COLO668 (cell line): Measurements from ENCODE around the gene FAF1.
"Not testable (repeated sequence)": the region's sequence is repeated elsewhere in the genome, so short reads cannot be mapped to it uniquely, and the experiment has no call there.

Source experiments
- DNase-seq: peaks from one replicate; lab custom pipeline; 2025; ENCODE audit not compliant: unreplicated experiment; lab: John Stamatoyannopoulos, UW

FAF1 gene

DNA sequence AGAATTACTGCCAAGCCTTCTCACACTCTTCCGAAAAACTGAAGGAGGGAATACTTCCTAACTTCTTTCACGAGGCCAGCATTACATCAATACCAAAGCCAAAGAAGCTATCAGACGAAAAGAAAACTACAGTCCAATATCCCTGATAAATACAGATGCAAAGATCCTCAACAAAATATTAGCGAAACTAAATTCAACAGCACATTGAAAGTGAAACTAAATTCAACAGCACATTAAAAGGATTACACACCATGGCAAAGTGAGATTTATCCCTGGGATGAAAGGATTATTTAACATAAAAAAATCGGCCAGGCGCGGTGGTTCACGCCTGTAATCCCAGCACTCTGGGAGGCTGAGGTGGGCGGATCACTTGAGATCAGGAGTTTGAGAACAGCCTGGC is 176.8 kb downstream of the FAF1 start:
- no peak for DNase-seq

DNA sequence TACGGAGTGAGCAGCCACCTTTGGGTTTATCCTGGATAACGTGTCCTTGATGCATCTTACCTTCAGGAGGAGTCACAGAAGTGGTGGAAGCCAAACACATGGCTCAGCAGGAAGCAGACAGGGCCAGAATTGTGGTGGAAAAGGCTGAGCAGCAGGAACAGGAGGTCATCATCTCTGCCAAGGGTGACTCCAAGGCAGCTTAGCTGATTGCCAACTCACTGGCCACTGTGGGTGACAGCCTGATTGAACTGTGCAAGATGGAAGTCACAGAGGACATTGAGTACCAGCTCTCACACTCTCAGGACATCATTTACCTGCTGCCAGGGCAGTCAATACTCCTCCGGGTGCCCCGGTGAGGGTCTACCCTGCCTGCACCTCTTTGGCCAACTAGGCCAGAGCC is 179.3 kb downstream of the FAF1 start:
- DNase-seq: no peak

DNA sequence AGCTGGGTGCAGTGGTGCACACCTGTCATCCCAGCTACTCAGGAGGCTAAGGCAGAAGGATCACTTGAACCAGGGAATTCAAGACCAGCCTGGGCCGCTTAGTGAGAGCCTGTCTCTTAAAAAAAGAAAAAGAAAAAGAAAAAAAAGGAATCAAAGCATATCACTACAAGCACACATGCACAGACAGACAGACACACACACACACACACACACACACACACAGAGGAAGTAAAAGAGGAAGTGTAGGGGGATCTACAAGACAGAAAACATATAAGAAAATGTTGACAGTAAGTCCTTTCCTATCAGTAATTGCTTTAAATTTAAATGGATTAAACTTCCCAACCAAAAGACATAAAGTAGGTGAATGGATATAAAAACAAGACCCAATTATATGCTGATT is 180.3 kb downstream of the FAF1 start:
- DNase-seq: no peak

DNA sequence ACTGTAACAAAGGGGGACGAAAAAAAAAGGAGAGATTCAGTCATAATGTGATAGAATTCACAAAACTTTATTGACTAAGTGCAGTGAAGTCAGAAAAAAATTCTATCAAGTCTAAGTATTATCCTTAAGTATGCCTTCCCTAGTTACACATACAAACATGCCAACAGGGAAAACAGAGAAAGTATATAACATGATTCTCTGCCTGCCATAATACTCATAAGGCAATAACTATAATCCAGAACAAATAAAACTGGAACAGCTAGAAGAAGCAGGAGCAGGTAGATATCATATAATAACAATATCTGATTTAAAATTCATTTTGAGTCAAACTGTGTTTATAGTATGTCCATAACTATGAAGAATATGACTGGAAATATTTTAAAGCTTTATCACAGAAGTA is 184.3 kb downstream of the FAF1 start:
- no peak for DNase-seq

DNA sequence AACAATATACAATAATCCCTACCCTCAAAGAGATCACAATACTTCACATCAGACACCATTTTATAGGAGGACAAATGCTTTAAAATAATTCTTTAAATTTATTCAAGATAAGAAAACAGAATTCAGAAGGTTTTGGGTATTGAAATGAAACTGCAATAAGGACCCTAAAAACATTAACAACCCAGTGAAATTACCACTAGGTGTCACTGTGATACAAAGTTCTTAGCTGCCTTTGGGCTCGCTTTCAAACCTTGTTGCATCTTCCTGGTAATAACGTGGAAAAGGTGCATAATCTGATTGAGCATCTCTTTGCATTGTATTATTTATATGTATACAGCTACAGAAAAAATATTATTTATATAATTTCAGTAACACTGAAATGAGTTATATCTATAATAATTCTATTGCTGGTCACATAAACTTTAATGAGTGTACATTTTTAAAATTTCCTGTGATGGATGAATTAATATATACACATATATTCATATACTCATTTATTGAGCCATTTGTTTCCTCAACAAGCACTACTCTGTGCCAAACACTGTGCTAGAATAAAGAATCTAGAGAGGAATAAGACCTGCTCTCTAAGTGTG is 185.2 kb downstream of the FAF1 start:
- peak; percentile 47 for DNase-seq

DNA sequence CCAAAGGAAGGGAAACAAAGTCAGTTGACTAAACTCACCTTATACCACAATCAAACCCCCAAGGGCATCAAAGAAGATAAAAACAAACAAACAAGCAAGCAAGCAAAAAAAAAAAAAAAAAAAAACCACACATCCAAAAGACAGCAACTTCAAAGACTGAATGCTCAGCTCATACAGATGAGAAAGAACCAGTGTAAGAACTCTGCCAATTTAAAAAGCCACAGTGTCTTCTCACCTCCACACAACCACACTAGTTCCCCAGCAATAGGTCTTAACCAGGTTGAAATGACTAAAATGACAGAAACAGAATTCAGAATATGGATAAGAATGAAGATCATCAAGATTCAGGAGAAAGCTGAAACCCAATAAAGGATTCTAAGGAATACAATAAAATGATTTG is 193.4 kb downstream of the FAF1 start:
- DNase-seq: no peak

DNA sequence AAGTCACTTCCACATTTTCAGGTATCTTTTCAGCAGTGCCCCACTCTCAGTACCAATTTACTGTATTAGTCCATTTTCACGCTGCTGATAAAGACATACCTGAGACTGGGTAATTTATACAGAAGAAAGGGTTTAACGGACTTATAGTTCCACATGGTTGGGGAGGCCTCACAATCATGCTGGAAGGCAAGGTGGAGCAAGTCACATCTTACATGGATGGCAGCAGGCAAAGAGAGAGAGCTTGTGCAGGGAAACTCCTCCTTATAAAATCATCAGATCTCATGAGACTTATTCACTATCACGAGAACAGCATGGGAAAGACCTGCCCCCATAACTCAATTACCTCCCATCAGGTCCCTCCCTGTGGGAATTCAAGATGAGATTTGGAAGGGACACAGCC is 203.5 kb downstream of the FAF1 start:
- DNase-seq: not testable (repeated sequence)

DNA sequence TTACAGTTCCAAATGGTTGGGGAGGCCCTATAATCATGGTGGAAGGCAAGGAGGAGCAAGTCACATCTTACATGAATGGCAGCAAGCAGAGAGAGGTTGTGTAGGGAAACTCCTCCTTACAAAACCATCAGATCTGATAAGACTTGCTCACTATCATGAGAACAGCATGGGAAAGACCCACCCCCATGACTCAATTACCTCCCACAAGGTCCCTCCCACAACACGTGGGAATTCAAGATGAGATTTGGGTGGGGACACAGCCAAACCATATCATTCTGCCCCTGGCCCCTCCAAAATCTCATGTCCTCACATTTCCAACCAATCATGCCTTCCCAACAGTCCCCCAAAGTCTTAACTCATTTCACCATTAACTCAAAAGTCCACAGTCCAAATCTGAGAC is 205.3 kb downstream of the FAF1 start:
- not testable (repeated sequence) for DNase-seq

DNA sequence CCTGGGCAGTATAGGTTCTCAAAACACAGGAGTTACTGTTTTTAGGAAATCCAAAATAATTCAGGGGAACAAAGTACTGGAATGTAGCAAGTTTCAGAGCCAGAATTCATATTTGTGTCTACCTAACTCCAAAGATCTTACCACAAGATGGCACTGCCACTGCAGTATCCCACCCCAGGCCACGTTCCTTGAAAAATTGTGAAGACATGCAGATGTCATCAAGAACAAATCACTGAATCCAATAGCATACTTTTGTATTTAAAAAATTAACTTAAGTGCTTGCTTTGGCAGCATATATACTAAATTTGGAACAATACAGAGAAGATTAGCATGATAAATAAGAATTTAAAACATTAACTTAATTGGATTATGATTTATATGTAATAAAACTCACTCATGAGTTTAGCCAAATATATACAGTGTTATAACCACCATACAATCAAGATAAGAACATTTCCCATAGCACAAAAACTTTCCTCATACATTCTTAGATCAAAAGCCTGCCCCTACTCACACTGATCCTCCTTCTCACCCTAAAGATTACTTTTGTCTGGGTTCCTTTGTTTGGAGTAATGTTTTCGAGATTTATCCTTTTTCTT is 209.9 kb downstream of the FAF1 start:
- peak; percentile 43 for DNase-seq

DNA sequence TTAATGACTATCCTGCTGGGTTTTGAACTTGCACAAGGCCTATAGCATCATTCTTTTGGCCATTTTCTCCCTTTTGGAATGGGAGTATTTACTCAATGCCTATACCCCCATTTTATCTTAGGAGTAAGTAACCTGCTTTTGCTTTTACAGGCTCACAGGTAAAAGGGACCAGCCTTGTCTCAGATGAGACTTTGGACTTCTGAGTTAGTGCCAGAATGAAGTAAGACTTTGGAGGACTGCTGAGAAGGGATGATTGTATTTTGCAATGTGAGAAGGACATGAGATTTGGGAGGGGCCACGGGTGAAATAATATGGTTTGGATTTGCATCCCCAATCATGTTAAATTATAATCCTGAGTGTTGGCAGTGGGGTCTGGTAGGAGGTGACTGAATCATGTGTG is 212.7 kb downstream of the FAF1 start:
- no peak for DNase-seq

DNA sequence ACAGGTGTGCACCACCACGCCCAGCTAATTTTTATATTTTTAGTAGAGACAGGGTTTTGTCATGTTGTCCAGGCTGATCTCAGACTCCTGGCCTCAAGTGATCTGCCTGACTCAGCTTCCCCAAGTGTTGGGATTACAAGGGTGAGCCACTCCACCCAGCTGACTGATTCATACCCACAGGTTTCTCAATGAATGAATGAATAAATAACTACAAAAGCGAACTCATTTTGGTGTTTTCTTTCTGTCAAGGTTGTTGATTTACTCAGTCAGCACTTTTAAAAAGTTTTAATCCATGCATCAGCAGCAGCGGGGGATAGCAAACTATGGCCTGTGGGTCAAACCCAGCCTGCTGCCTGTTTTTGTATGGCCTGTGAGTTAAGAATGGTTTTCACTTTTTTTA is 217.5 kb downstream of the FAF1 start:
- no peak for DNase-seq

DNA sequence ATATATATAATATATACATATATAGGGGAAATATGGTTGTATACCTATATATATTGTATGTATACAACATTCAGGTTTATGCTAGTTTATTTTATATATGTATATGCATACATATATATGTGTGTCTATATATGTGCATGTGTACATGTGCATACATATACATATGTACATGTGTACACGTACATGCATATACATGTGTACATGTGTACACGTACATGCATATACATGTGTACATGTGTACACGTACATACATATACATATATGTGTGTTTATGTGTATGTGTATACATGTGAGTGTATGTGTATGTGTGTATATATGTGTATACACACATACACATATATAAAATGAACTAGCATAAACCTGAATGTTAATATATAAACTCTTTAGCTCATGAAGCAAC is 220.9 kb downstream of the FAF1 start:
- no peak for DNase-seq

DNA sequence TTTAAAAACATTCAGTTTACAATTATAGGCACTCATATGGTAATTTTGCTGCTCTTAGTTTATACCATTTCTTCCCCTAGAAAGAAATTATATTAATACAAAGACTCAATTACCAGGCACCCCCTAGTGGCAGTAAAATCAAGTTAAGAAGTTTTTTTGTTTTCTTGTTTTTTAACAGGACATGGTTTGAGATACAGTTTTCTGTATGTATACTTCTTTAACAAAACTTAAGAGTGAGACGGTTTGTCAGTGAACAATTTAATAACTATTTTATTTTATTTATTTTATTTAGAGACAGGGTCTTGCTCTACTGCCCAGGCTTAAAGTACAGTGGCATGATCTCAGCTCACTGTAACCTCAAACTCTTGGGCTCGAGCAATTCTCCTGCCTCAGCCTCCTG is 224.6 kb downstream of the FAF1 start:
- no peak for DNase-seq

DNA sequence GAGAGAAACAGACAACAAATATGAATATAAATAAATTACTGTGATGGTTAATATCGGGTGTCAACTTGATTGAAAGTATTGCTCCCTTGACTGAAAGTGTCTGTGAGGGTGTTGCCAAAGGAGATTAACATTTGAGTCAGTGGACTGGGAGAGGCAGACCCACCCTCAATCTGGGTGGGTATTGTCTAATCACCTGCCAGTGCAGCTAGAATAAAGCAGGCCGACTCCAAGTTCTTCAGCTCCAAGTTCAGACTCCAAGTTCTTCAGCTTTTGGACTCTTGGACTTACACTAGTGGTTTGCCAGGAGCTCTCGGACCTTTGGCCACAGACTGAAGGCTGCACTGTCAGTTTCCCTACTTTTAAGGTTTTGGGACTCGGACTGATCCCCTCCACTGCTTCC is 232.5 kb downstream of the FAF1 start:
- not testable (repeated sequence) for DNase-seq

DNA sequence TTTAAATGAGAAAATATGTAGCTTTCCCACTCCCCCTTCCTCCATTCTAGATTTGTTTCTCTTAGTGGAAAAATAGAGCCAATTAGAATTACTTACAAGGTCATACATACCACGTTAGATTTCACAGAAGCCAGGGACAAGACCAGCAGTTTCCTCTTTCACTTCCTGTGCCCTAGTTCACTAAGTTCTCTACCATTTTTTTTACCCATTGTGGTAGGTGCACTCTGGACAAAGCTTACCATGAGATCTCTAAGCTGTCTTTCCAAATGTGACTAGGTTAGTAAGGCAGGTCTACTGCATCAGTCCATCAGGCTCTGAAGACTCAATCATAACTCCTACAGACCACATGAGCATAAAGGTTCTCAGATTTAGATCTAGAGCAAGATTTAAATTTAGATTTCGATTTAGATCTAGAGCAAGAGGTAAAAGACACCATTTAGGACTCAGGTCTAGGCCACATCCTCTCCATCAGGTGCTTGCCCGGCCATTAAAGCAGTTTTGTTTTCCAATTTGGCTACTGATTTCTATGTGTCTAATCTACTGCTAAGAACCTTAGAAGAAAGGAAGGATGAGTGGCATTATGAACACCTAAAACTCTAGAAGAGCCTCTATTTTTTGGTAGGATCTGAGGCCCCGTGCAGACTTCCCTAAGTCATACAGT is 235.3 kb downstream of the FAF1 start:
- no peak for DNase-seq

DNA sequence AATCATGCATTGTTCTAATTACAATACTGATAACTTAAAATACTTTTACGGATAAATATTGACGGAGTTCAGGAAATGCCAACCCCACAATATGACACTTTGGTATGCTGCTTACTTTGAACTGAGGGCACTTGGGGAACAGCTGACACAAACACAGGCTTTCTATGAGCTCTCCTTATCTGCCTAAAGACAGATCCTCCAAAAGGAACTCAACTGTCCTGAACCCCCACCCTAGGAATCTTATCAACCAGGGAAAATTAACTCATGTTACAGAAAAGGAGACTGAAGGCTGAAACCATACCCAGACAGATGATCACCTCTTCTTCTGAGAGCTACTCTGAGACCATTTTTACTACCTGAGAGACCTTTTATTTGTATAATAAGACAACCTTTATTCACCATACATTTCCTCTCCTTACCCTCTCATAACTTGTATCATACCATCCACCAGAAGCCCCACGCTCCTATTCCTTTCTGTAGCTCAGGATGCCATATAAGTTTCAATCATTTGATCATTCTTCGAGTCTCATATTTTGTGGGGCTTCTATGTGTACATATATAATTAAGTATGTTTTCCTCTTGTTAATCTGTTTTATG is 239.5 kb downstream of the FAF1 start:
- no peak for DNase-seq

DNA sequence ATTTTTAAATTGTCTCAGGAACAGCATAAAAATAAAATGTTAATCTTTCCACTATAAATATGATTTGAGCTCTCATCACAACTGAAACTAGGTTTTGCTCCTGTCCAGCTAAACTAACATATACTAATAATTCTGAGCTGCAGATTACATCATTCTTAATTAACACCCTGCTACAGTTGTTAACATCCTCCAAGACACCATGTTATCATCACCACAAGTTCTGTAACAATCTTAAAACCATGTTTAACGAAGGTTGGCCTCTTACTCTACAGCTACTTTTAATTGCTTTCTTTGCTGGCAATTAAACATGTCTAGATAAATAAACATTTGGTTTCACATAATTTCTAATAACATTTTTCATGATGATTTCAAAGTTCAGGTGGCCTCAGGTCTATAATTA is 240.9 kb downstream of the FAF1 start:
- no peak for DNase-seq

DNA sequence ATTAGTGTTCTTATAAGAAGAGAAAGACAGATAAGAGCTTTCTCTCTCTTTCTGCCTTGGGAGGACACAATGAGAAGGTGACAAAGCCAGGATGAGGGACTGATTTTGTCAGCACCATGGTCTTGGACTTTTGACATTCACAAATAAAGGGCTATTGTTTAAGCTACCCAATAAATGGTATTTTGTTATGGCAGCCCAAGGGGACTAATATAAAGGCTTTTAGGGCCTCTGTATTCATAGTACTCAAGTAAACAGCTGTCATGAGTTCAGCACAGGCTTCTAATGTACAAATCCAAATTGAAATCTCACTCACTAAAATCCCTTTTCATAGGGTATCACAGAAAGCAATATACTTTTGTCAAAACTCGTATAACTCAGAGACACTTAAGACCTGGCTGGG is 242.7 kb downstream of the FAF1 start:
- DNase-seq: no peak

DNA sequence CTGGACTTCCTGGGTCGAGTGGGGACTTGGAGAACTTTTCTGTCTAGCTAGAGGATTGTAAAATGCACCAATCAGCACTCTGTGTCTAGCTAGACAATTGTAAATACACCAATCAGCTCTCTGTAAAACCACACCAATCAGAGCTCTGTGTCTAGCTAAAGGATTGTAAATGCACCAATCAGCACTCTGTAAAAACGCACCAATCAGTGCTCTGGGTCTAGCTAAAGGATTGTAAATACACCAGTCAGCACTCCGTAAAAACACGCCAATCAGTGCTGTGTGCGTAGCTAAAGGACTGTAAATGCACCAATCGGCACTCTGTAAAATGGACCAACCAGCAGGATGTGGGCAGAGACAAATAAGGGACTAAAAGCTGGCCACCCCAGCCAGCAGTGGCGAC is 243.6 kb downstream of the FAF1 start:
- DNase-seq: not testable (repeated sequence)

DNA sequence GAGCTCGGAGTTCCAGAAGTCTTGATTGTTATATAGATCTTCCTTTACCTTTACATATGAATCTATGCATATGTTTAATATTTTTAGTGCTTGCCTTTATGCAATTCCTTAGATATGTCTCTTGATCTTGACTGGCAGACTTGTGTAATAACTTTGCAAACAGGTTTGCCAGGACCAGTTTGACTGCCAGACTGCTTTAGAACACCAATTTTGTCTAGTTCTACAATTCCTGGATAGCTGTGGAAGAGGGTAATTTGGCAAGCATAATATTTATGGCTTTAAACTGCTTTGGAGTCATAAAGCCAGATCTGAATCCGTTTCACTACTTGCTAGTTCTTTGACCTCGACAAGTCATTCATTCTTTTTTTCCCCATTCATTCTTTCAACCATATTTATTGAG is 250.0 kb downstream of the FAF1 start:
- no peak for DNase-seq

DNA sequence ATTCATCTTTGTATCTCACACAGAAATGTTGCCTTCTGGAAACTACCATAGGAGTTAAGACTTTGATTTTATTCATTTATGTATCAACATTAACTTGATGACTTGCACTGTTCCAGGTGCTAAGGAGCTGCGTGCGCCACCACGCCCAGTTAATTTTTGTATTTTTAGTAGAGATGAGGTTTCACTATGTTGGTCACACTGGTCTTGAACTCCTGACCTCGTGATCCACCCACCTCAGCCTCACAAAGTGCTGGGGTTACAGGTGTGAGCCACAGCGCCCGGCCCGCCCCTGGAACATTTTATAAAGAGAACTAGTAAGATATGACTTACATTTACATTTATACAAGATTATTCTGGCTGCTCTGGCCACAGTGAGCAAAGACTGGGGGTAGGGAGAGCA is 252.2 kb downstream of the FAF1 start:
- no peak for DNase-seq

DNA sequence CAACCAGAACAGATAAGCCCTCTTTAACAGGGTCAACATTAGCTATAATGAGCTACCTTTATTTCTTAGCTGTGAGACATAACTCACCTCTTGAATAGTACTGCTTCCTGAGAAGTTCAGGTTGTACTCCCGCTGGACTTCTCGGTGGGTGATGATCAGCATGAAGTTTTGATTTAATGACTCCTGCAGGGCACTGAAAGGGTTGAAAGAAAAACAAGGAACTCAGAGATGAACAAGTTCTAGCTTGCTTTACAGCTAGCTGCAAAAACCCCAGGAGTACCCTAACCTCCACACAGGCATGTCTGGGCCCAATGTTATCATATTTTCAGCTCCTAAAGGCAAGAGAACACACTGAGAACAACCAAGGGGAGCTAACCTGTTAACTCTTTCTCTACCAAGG is 254.4 kb downstream of the FAF1 start:
- DNase-seq: no peak
